ENCODE data around the gene MTCH1.

- no peak for TF ChIP-seq POLR2A (IDR thresholded peaks at IDR 0.05)
- TF ChIP-seq, protein P1, sequence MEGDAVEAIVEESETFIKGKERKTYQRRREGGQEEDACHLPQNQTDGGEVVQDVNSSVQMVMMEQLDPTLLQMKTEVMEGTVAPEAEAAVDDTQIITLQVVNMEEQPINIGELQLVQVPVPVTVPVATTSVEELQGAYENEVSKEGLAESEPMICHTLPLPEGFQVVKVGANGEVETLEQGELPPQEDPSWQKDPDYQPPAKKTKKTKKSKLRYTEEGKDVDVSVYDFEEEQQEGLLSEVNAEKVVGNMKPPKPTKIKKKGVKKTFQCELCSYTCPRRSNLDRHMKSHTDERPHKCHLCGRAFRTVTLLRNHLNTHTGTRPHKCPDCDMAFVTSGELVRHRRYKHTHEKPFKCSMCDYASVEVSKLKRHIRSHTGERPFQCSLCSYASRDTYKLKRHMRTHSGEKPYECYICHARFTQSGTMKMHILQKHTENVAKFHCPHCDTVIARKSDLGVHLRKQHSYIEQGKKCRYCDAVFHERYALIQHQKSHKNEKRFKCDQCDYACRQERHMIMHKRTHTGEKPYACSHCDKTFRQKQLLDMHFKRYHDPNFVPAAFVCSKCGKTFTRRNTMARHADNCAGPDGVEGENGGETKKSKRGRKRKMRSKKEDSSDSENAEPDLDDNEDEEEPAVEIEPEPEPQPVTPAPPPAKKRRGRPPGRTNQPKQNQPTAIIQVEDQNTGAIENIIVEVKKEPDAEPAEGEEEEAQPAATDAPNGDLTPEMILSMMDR (IDR thresholded peaks at IDR 0.05), result no peak
Measured at GRCh38 chr6:36945301-36945700, 40.7 kb downstream of the MTCH1 start.
